MM.1S (cell line): ENCODE measurements around the gene PTPN20.

ENCODE experiments used
- DNase-seq: peaks from one replicate; pipeline ENCODE4 v3.0.0-alpha.2; 2015
- H2AFZ ChIP-seq: fragments of 300-600 bp; sonication (generic); 2 replicates; pipeline ENCODE4 v1.6.0; 2016; ENCODE audit warnings: antibody characterized with exemption, low read length
- H3F3A ChIP-seq: fragments of 300-600 bp; sonication (generic); 2 replicates; pipeline ENCODE4 v1.6.1; 2016; ENCODE audit warnings: mild to moderate bottlenecking, antibody characterized with exemption, low read length, moderate library complexity, mixed read lengths; ENCODE audit not compliant: insufficient read depth
- H3K27ac ChIP-seq: fragments of 300-600 bp; sonication (generic); 2 replicates; pipeline ENCODE4 v1.5.1; 2016; ENCODE audit warnings: mild to moderate bottlenecking, low read length
- H3K27me3 ChIP-seq: fragments of 300-600 bp; sonication (generic); replicated peaks from 2 replicates; pipeline ENCODE4 v1.6.0; 2016; ENCODE audit warnings: low read length; ENCODE audit not compliant: insufficient read depth
- H3K36me3 ChIP-seq: fragments of 300-600 bp; sonication (generic); replicated peaks from 2 replicates; pipeline ENCODE4 v1.6.1; 2016; ENCODE audit warnings: mild to moderate bottlenecking, low read length, mixed read lengths; ENCODE audit not compliant: insufficient read depth
- H3K4me1 ChIP-seq: fragments of 300-600 bp; sonication (generic); 2 replicates; pipeline ENCODE4 v1.6.1; 2016; ENCODE audit warnings: low read length, mixed read lengths
- H3K4me2 ChIP-seq: fragments of 300-600 bp; sonication (generic); 2 replicates; pipeline ENCODE4 v1.6.0; 2016; ENCODE audit warnings: low read depth, low read length
- H3K4me3 ChIP-seq: fragments of 300-600 bp; sonication (generic); 2 replicates; pipeline ENCODE4 v1.5.1; 2016; ENCODE audit warnings: low read length, mixed read lengths
- H3K79me2 ChIP-seq: fragments of 300-600 bp; sonication (generic); 2 replicates; pipeline ENCODE4 v1.6.1; 2016; ENCODE audit warnings: mixed run types, low read length, mixed read lengths
- H3K9ac ChIP-seq: fragments of 300-600 bp; sonication (generic); 2 replicates; pipeline ENCODE4 v1.6.1; 2016; ENCODE audit warnings: low read length, mixed read lengths
- H3K9me2 ChIP-seq: fragments of 300-600 bp; sonication (generic); replicated peaks from 2 replicates; pipeline ENCODE4 v1.6.1; 2016; ENCODE audit warnings: mild to moderate bottlenecking, low read length, mixed read lengths; ENCODE audit not compliant: insufficient read depth
- H3K9me3 ChIP-seq: fragments of 300-600 bp; sonication (generic); replicated peaks from 2 replicates; pipeline ENCODE4 v1.6.1; 2016; ENCODE audit warnings: mild to moderate bottlenecking, low read length, mixed read lengths; ENCODE audit not compliant: insufficient read depth
- H4K20me1 ChIP-seq: fragments of 300-600 bp; sonication (generic); 2 replicates; pipeline ENCODE4 v1.6.1; 2016; ENCODE audit warnings: mild to moderate bottlenecking, low read length, moderate library complexity, mixed read lengths; ENCODE audit not compliant: insufficient read depth
- EZH2 ChIP-seq: fragments of 300-600 bp; sonication (generic); optimal IDR thresholded peaks from 2 replicates; pipeline ENCODE3; 2017; ENCODE audit warnings: low read depth, mild to moderate bottlenecking, antibody characterized with exemption, low read length, mixed read lengths
- EZH2phosphoT487 ChIP-seq: fragments of 300-600 bp; sonication (generic); IDR thresholded peaks from 2 replicates; pipeline ENCODE4 v1.6.1; 2018; ENCODE audit warnings: antibody characterized with exemption, low read length
- TF ChIP-seq, protein P1 (sequence below): fragments of 300-600 bp; sonication (generic); IDR thresholded peaks from 2 replicates; pipeline ENCODE4 v1.5.1; 2016; ENCODE audit warnings: antibody characterized with exemption, low read length, mixed read lengths

The PTPN20 gene

DNA sequence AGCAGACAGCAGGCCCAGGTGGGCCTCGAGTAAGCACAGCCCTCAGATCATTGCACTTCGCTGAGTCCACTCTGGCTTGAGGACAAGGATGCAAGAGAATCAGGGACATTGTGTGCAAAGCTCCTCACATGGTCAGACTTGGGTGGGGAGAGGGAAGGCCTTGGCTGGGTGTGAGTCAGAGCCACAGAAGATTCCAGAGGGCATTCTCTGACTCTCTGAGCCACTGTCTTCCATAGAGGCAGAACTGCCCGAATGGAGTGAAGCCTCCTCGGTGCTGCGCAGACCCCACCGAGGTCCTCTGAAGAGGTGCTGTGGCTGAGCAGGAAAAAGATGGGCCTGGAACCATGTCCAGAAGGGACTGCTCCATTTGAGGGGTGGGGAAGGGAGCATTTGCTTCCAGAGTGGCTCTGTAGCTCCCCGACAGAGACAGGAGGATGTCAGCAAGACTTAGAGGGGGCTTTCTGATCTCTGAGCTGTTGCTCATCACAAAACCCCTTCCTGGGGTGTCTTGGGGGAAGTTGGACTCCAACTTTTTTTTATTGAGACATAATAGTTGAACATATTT lies 120.8 kb downstream of the PTPN20 start:
- H3K9ac ChIP-seq, result no peak overlapping the region
- no peaks in the 10 kb centered on the region for H4K20me1 ChIP-seq
- H3K9me2 ChIP-seq, result no peaks in the 10 kb centered on the region
- H3K9me3 ChIP-seq, result no peaks in the 10 kb centered on the region
- H3K79me2 ChIP-seq, result no peaks in the 10 kb centered on the region
- H3K36me3 ChIP-seq, result no peaks in the 10 kb centered on the region
- no peak overlapping the region for H3K27ac ChIP-seq
- no peaks in the 10 kb centered on the region for H3F3A ChIP-seq
- TF ChIP-seq EZH2phosphoT487 (no peak), EZH2 (no peak)
- TF ChIP-seq, protein P1, sequence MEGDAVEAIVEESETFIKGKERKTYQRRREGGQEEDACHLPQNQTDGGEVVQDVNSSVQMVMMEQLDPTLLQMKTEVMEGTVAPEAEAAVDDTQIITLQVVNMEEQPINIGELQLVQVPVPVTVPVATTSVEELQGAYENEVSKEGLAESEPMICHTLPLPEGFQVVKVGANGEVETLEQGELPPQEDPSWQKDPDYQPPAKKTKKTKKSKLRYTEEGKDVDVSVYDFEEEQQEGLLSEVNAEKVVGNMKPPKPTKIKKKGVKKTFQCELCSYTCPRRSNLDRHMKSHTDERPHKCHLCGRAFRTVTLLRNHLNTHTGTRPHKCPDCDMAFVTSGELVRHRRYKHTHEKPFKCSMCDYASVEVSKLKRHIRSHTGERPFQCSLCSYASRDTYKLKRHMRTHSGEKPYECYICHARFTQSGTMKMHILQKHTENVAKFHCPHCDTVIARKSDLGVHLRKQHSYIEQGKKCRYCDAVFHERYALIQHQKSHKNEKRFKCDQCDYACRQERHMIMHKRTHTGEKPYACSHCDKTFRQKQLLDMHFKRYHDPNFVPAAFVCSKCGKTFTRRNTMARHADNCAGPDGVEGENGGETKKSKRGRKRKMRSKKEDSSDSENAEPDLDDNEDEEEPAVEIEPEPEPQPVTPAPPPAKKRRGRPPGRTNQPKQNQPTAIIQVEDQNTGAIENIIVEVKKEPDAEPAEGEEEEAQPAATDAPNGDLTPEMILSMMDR, result no peak
- no peak overlapping the region for H3K4me3 ChIP-seq
- no peaks in the 10 kb centered on the region for H3K4me1 ChIP-seq
- no peak for DNase-seq
- H2AFZ ChIP-seq, result no peak overlapping the region
- H3K4me2 ChIP-seq, result no peak overlapping the region
- no peaks in the 10 kb centered on the region for H3K27me3 ChIP-seq

DNA sequence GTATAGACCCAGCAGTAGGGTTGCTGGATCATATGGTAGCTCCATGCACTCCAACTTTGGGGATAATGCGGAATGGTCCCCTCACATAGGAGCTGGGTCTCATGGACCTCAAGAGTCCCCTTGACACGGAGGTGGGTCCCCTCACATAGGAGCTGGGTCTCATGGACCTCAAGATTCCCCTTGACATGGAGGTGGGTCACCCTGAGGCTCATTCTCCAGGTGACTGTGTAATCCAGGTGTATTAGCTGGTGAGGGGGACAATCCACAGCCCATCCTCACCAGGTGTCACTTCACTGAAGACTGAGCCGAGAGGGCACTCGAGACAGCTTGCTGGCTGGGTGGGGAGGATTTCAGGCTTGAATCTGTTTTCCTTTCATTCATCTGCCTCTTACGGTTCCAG lies 121.9 kb downstream of the PTPN20 start:
- no peaks in the 10 kb centered on the region for H3K4me1 ChIP-seq
- no peaks in the 10 kb centered on the region for H3F3A ChIP-seq
- H3K9me3 ChIP-seq, result no peaks in the 10 kb centered on the region
- no peaks in the 10 kb centered on the region for H3K79me2 ChIP-seq
- no peak overlapping the region for H3K4me3 ChIP-seq
- no peaks in the 10 kb centered on the region for H3K36me3 ChIP-seq
- H2AFZ ChIP-seq, result no peak overlapping the region
- no peaks in the 10 kb centered on the region for H3K27me3 ChIP-seq
- TF ChIP-seq, protein P1, result no peak
- TF ChIP-seq EZH2 (no peak), EZH2phosphoT487 (no peak)
- H3K9me2 ChIP-seq, result no peaks in the 10 kb centered on the region
- no peak overlapping the region for H3K27ac ChIP-seq
- no peak overlapping the region for H3K9ac ChIP-seq
- no peak for DNase-seq
- no peak overlapping the region for H3K4me2 ChIP-seq
- H4K20me1 ChIP-seq, result no peaks in the 10 kb centered on the region

DNA sequence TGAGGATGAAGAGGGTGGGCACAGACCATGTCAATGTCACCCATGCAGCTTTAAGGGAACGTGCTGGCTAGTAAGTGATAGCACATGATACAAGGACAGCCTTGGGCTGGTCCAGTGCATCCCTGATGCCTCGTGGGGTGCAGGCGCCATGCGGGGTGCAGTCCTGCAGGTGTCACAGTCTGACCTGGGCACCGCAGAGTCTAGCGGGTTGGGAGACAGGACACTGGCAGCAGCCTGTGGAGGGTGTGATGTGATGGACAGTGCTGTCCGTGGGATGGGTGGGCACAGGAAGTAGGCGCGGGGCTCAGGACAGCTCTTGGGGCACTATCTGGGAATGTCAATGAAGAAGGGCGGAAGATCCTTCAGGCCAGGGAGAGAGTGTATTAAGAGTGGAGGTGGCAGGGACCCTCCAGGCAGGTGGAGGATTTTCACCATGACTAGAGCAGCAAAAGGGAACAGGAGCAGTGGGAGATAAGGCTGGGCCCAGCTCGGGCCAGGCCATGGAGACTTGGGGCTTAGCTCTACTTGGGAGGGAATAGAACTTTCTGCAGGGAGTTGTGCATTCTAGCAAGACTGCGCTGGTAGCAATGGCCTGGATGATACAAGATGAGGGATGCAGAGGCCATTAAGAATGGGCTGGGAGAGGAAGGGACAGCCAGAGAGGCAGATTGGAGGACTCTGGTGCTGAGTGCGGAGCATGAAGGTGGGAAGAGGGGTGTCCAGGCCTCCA lies 122.5 kb downstream of the PTPN20 start:
- Histone ChIP-seq H3F3A (no peaks in the 10 kb centered on the region), H2AFZ (no peak overlapping the region), H3K36me3 (no peaks in the 10 kb centered on the region), H4K20me1 (no peaks in the 10 kb centered on the region), H3K9ac (no peak overlapping the region), H3K4me1 (no peaks in the 10 kb centered on the region), H3K27me3 (no peaks in the 10 kb centered on the region), H3K4me3 (no peak overlapping the region), H3K9me3 (no peaks in the 10 kb centered on the region), H3K27ac (no peak overlapping the region), H3K9me2 (no peaks in the 10 kb centered on the region), H3K4me2 (no peak overlapping the region), H3K79me2 (no peaks in the 10 kb centered on the region)
- DNase-seq, result no peak
- TF ChIP-seq EZH2 (no peak), EZH2phosphoT487 (no peak)
- TF ChIP-seq, protein P1, result no peak
